GM12878 (cell line): ENCODE data around the gene MTMR4. TPM values are rescaled to one million over a fixed set of nuclear protein-coding genes. Genes with fewer than 3 reads are reported as not detected.

ENCODE experiments used
- ATAC-seq: fragments of 200-7000 bp; cut with Tn5 transposase; 3 replicates; pipeline ENCODE4 v1.9.1; 2020; ENCODE audit warnings: mild to moderate bottlenecking, moderate library complexity
- BruUV-seq: library from RNA; stranded (reverse); fragments of 400-500 nt; replicated peaks from 2 replicates; lab custom pipeline; 2021; lab: Mats Ljungman, UMichigan
- CTCF ChIA-PET: fragments of 300-600 bp; sonication (Branson Sonifier 250); formaldehyde crosslinking; extraction: SDS; loops from one replicate; lab custom pipeline; 2021; ENCODE audit warnings: inconsistent platforms; lab: Yijun Ruan, JAX
- POLR2A ChIA-PET: fragments of 350-600 bp; formaldehyde crosslinking; extraction: SDS; loops from one replicate; lab custom pipeline; 2021; ENCODE audit warnings: inconsistent platforms; lab: Charles Lee
- RAD21 ChIA-PET: fragments of 300-600 bp; sonication (Branson Sonifier 250); formaldehyde crosslinking; loops from one replicate; lab custom pipeline; 2023; ENCODE audit warnings: antibody characterized with exemption; ENCODE audit not compliant: unreplicated experiment; lab: Charles Lee
- SMC1A ChIA-PET: fragments of 300-600 bp; sonication (Branson Sonifier 250); formaldehyde crosslinking; loops from one replicate; lab custom pipeline; 2023; ENCODE audit not compliant: unreplicated experiment, uncharacterized antibody; lab: Charles Lee
- DNase-seq: peaks from one replicate; pipeline ENCODE4 v3.0.0-alpha.2; 2011; ENCODE audit warnings: low read depth, low spot score
- FAIRE-seq: peaks from 3 replicates; lab custom pipeline; 2011; peaks lifted over from hg19 to GRCh38; lab: Jason Lieb, UNC
- H2AFZ ChIP-seq: 2 replicates; pipeline ENCODE4 v1.6.0; 2011; ENCODE audit warnings: low read depth, low read length, control low read depth; ENCODE audit not compliant: control insufficient read depth
- H3K27ac ChIP-seq: 2 replicates; pipeline ENCODE4 v1.5.1; 2011; ENCODE audit warnings: control low read depth; ENCODE audit not compliant: control insufficient read depth, insufficient read depth
- H3K27me3 ChIP-seq, 2 experiments: replicated peaks in 1 of 2; 2 replicates each; pipeline versions ENCODE4 v1.6.0 to v1.6.1; 2011; ENCODE audit warnings: low read length in 1 of 2; ENCODE audit not compliant: control insufficient read depth in 2 of 2, insufficient read depth in 2 of 2
- H3K36me3 ChIP-seq, 2 experiments: 2 replicates each; pipeline ENCODE4 v1.5.1; 2011; ENCODE audit warnings: low read length in 1 of 2; ENCODE audit not compliant: control insufficient read depth in 2 of 2, insufficient read depth in 2 of 2
- H3K4me1 ChIP-seq: 2 replicates; pipeline ENCODE4 v1.6.1; 2011; ENCODE audit warnings: mild to moderate bottlenecking, low read length, moderate library complexity, mixed read lengths; ENCODE audit not compliant: control insufficient read depth, insufficient read depth
- H3K4me2 ChIP-seq: 2 replicates; pipeline ENCODE4 v1.6.0; 2011; ENCODE audit warnings: control low read depth; ENCODE audit not compliant: control insufficient read depth, insufficient read depth
- H3K4me3 ChIP-seq: fragments of 200-600 bp; sonication (generic); 2 replicates; pipeline ENCODE4 v1.5.1; 2016
- H3K79me2 ChIP-seq: 2 replicates; pipeline ENCODE4 v1.6.0; 2011; ENCODE audit warnings: low read length; ENCODE audit not compliant: control insufficient read depth, insufficient read depth
- H3K9ac ChIP-seq: 2 replicates; pipeline ENCODE4 v1.8.0; 2011; ENCODE audit warnings: low read length, control low read depth, mixed read lengths; ENCODE audit not compliant: control insufficient read depth, insufficient read depth
- H3K9me3 ChIP-seq: replicated peaks from 3 replicates; pipeline ENCODE4 v1.5.1; 2011; ENCODE audit warnings: mild to moderate bottlenecking, low read length; ENCODE audit not compliant: control insufficient read depth, insufficient read depth
- H4K20me1 ChIP-seq: 2 replicates; pipeline ENCODE4 v1.6.0; 2011; ENCODE audit not compliant: control insufficient read depth, insufficient read depth
- BCL11A ChIP-seq: IDR thresholded peaks from 2 replicates; pipeline ENCODE4 v1.6.1; 2011; ENCODE audit warnings: low read depth, low read length
- BMI1 ChIP-seq: fragments of 450-650 bp; IDR thresholded peaks from 2 replicates; pipeline ENCODE4 v1.6.1; 2016; ENCODE audit warnings: mild to moderate bottlenecking, moderate library complexity, borderline replicate concordance
- FOXM1 ChIP-seq: IDR thresholded peaks from 2 replicates; pipeline ENCODE4 v1.6.1; 2012; ENCODE audit warnings: low read depth, mild to moderate bottlenecking, inconsistent platforms, low read length, moderate library complexity
- GABPA ChIP-seq: IDR thresholded peaks from 2 replicates; pipeline ENCODE4 v1.6.1; 2014; ENCODE audit warnings: antibody characterized with exemption, low read depth, mild to moderate bottlenecking, inconsistent platforms
- HDAC6 ChIP-seq: fragments of 200-600 bp; sonication (generic); IDR thresholded peaks from one replicate; pipeline ENCODE4 v1.8.0; 2017; ENCODE audit warnings: antibody characterized with exemption; ENCODE audit not compliant: unreplicated experiment
- IRF5 ChIP-seq: fragments of 450-650 bp; IDR thresholded peaks from 2 replicates; pipeline ENCODE4 v1.6.1; 2017; ENCODE audit warnings: borderline replicate concordance
- KAT2A ChIP-seq: conservative IDR thresholded peaks from 2 replicates; pipeline ENCODE4 v1.6.1; 2011; ENCODE audit warnings: low read depth, low read length; ENCODE audit not compliant: control insufficient read depth
- RAD21 ChIP-seq: IDR thresholded peaks from 2 replicates; pipeline ENCODE4 v1.6.1; 2011; ENCODE audit warnings: mild to moderate bottlenecking, low read depth, low read length, moderate library complexity; ENCODE audit not compliant: insufficient read depth
- SMC3 ChIP-seq: IDR thresholded peaks from 2 replicates; pipeline ENCODE4 v1.6.1; 2011; ENCODE audit warnings: low read length, improper control_type of control experiment, borderline replicate concordance
- SREBF2 ChIP-seq: IDR thresholded peaks from 2 replicates; pipeline ENCODE4 v1.6.1; 2012; ENCODE audit warnings: mild to moderate bottlenecking, low read length
- TCF12 ChIP-seq: IDR thresholded peaks from 2 replicates; pipeline ENCODE4 v1.6.1; 2011; ENCODE audit warnings: low read depth, mild to moderate bottlenecking, low read length
- ZZZ3 ChIP-seq: IDR thresholded peaks from 2 replicates; pipeline ENCODE4 v1.6.1; 2011; ENCODE audit warnings: low read depth; ENCODE audit not compliant: control insufficient read depth, insufficient read length
- WGBS: methylation state at CpG from one replicate; pipeline ENCODE4 v1.1.6; 2016; ENCODE audit warnings: low lambda C conversion rate; ENCODE audit not compliant: insufficient replicate concordance, insufficient coverage; ENCODE audit errors: missing lambda C conversion rate; 5-methylcytosine and 5-hydroxymethylcytosine counted together
- in situ Hi-C: fragments of 300-500 bp; cut with MboI; formaldehyde crosslinking; loops from 9 replicates; pipeline ENCODE4 v1.14.3; 2018; ENCODE audit warnings: mixed read lengths
- intact Hi-C: fragments of 100-400 bp; cut with micrococcal nuclease; formaldehyde crosslinking; loops from one replicate; pipeline ENCODE4 v1.14.2; 2022; ENCODE audit not compliant: unreplicated experiment
- polyA plus RNA-seq, 11 experiments: library from polyadenylated mRNA; depleted of rRNA in 4 of 11; unstranded in 6 of 11; stranded (reverse) in 5 of 11; fragments of >200 nt; fragmentation: Nextera tagmentation in 4 of 11; fragmentation: Illumina TruSeq in 1 of 11; extraction: Ambion mirVana in 4 of 11; extraction: Trizol in 1 of 11; gene quantifications; 1 replicate in 1 of 11; 2 replicates in 10 of 11; pipeline versions ENCODE4 v1.2.1 to v1.2.3, GENCODE V29; 2011 to 2016; ENCODE audit warnings: inconsistent platforms in 2 of 11, missing spikeins in 2 of 11, low read depth in 1 of 11
- total RNA-seq, 4 experiments: library from RNA; depleted of rRNA in 3 of 4; stranded (reverse); fragments of >200 nt in 3 of 4; fragmentation: Illumina TruSeq in 1 of 4; extraction: Trizol in 1 of 4; gene quantifications; 2 replicates each; pipeline versions ENCODE4 v1.2.1 to v1.2.3, GENCODE V29; 2013 to 2021
- TF ChIP-seq, protein P1 (sequence below): IDR thresholded peaks from 2 replicates; pipeline ENCODE4 v1.6.1; 2011; ENCODE audit warnings: low read depth, low read length, improper control_type of control experiment, borderline replicate concordance
- TF ChIP-seq, protein P2 (sequence below), 3 experiments: IDR thresholded peaks in 2 of 3; conservative IDR thresholded peaks in 1 of 3; 2 replicates each; pipeline ENCODE4 v1.5.1; 2011; ENCODE audit warnings: low read depth in 3 of 3, low read length in 3 of 3, mild to moderate bottlenecking in 3 of 3, control low read depth in 2 of 3, moderate library complexity in 2 of 3, inconsistent platforms in 1 of 3, mixed read lengths in 1 of 3; ENCODE audit not compliant: control insufficient read depth in 2 of 3, insufficient read depth in 1 of 3; ENCODE audit errors: extremely low read depth in 1 of 3

The MTMR4 gene
- total and polyA plus RNA-seq, 10 of the 15 experiments (the other 5 are each of a cell fraction or from before 2014, with no cell fraction given) = 12.8 to 127 (median 53.2) TPM

GRCh38 chr17:58520843-58521430, 6.5 kb upstream of the MTMR4 start:
- 74% methylated on average over 15 of the region's 15 CpGs for WGBS
- H3K4me1 ChIP-seq = peaks cover 11% of the 10 kb centered on the region
- ATAC-seq (no peak), FAIRE-seq (no peak)
- ChIA-PET RAD21 (interaction anchor here (3.9 kb wide), 1 partner anchor 483 kb away, joined by 37 read pairs; no protein-coding TSS in a partner anchor), CTCF (interaction anchor here (1.0 to 2.6 kb wide), 3 partner anchors 51 to 484 kb away, joined by 6 to 13 read pairs (median 6); no protein-coding TSS in a partner anchor), SMC1A (interaction anchor here (1.0 to 1.2 kb wide), 2 partner anchors 99 to 190 kb away, joined by 3 to 5 read pairs; no protein-coding TSS in a partner anchor)
- in situ Hi-C loops (loop anchor here (5.0 kb wide), 1 partner anchor 486 kb away; no protein-coding TSS in a partner anchor), intact Hi-C loops (no loop called here)
- H3K79me2 ChIP-seq = peaks cover 11% of the 10 kb centered on the region
- BruUV-seq = no TSS peak
- H3K4me2 ChIP-seq = no peak overlapping the region
- no peak for TF ChIP-seq IRF5
- TF ChIP-seq GABPA = no peak
- no peak for TF ChIP-seq FOXM1
- TF ChIP-seq TCF12 = no peak
- TF ChIP-seq SREBF2 = no peak
- no peak for TF ChIP-seq ZZZ3
- TF ChIP-seq BCL11A = no peak
- TF ChIP-seq KAT2A = no peak
- 0 out of 2 replicates have a peak, but pooled peaks have one; percentile 29 for TF ChIP-seq RAD21
- peak; percentile 31; the same call in 1 of the 2 replicates for TF ChIP-seq SMC3
- TF ChIP-seq HDAC6 = no peak
- TF ChIP-seq BMI1 = no peak
- TF ChIP-seq, protein P1, sequence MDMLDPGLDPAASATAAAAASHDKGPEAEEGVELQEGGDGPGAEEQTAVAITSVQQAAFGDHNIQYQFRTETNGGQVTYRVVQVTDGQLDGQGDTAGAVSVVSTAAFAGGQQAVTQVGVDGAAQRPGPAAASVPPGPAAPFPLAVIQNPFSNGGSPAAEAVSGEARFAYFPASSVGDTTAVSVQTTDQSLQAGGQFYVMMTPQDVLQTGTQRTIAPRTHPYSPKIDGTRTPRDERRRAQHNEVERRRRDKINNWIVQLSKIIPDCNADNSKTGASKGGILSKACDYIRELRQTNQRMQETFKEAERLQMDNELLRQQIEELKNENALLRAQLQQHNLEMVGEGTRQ = no peak
- TF ChIP-seq, protein P2, sequence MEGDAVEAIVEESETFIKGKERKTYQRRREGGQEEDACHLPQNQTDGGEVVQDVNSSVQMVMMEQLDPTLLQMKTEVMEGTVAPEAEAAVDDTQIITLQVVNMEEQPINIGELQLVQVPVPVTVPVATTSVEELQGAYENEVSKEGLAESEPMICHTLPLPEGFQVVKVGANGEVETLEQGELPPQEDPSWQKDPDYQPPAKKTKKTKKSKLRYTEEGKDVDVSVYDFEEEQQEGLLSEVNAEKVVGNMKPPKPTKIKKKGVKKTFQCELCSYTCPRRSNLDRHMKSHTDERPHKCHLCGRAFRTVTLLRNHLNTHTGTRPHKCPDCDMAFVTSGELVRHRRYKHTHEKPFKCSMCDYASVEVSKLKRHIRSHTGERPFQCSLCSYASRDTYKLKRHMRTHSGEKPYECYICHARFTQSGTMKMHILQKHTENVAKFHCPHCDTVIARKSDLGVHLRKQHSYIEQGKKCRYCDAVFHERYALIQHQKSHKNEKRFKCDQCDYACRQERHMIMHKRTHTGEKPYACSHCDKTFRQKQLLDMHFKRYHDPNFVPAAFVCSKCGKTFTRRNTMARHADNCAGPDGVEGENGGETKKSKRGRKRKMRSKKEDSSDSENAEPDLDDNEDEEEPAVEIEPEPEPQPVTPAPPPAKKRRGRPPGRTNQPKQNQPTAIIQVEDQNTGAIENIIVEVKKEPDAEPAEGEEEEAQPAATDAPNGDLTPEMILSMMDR (IDR thresholded peaks at IDR 0.05 in 2 of 3, conservative IDR thresholded peaks at IDR 0.05 in 1 of 3; ENCODE audit: control insufficient read depth in 2 of 3, extremely low read depth in 1 of 3, insufficient read depth in 1 of 3, low read depth in 3 of 3, low read length in 3 of 3) = peak; percentile 31 to 49 (median 44); a peak in 4 of 6 replicates
- TF ChIP-seq, all 136 proteins: peak for 3
- POLR2A ChIA-PET = no interaction called here
- Histone ChIP-seq H2AFZ (no peak overlapping the region), H3K9ac (no peak overlapping the region), H3K36me3 (no peaks in the 10 kb centered on the region), H3K9me3 (no peaks in the 10 kb centered on the region; the same call in 2 of the 3 replicates), H4K20me1 (no peaks in the 10 kb centered on the region), H3K27me3 (no peaks in the 10 kb centered on the region), H3K4me3 (no peak overlapping the region), H3K27ac (no peak overlapping the region)
- DNase-seq = no peak
